ENCODE results near the gene EPSTI1. TPM values are rescaled to one million over a fixed set of nuclear protein-coding genes. Genes with fewer than 3 reads are reported as not detected.

EPSTI1 gene
- total RNA-seq, 3 donors from 2014 or later (not counting 1 experiment from before 2014, with no cell fraction given) = 23.4 to 57.4 (median 34.4) TPM

DNA sequence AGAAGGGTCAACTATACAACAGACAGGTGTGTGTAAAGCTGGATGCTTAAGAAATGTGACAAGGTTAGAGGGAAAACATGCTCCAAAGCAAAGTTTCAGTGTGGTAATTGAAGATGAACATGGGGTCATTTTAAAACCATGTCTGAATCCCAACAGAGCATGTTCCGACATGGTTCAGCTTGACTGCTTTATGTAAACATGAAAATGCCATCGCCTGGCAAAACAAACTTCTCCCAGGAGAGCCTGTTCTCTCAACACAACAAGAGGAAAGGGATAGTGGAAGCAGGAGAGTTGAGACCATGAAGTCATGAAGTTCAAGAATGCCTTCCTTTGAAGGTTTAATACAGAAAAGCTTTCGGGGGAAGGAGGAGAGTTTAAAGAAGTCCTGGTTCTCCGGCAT, 85.8 kb downstream of the EPSTI1 start:
- H3K4me1 ChIP-seq (ENCODE audit: control insufficient read depth, insufficient read depth, low read length) = no peaks in the 10 kb centered on the region
- H3K9me3 ChIP-seq (ENCODE audit: control insufficient read depth, insufficient read depth, low read length) = no peaks in the 10 kb centered on the region
- no peak overlapping the region for H3K4me3 Mint-ChIP-seq
- H3K27ac ChIP-seq (ENCODE audit: low read length) = no peak overlapping the region
- H3K4me3 ChIP-seq (ENCODE audit: low read length) = no peak overlapping the region
- H3K27me3 ChIP-seq (ENCODE audit: control insufficient read depth, insufficient read depth, low read length) = no peaks in the 10 kb centered on the region
- TF ChIP-seq, protein P1, sequence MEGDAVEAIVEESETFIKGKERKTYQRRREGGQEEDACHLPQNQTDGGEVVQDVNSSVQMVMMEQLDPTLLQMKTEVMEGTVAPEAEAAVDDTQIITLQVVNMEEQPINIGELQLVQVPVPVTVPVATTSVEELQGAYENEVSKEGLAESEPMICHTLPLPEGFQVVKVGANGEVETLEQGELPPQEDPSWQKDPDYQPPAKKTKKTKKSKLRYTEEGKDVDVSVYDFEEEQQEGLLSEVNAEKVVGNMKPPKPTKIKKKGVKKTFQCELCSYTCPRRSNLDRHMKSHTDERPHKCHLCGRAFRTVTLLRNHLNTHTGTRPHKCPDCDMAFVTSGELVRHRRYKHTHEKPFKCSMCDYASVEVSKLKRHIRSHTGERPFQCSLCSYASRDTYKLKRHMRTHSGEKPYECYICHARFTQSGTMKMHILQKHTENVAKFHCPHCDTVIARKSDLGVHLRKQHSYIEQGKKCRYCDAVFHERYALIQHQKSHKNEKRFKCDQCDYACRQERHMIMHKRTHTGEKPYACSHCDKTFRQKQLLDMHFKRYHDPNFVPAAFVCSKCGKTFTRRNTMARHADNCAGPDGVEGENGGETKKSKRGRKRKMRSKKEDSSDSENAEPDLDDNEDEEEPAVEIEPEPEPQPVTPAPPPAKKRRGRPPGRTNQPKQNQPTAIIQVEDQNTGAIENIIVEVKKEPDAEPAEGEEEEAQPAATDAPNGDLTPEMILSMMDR (IDR thresholded peaks at IDR 0.05) = no peak
- no peaks in the 10 kb centered on the region for H3K9me3 Mint-ChIP-seq
- no peak overlapping the region for H3K27ac Mint-ChIP-seq
- no peak for ATAC-seq
- intact Hi-C loops (cut with micrococcal nuclease) = no loop called here
- H3K4me1 Mint-ChIP-seq = no peaks in the 10 kb centered on the region
- H3K36me3 Mint-ChIP-seq = peaks cover 6% of the 10 kb centered on the region
- peaks cover 22% of the 10 kb centered on the region for H3K36me3 ChIP-seq (ENCODE audit: control insufficient read depth, insufficient read depth, low read length)
- DNase-seq = no peak
- H3K27me3 Mint-ChIP-seq (ENCODE audit: low read depth in 2 of 2) = no peaks in the 10 kb centered on the region
- WGBS (ENCODE audit: insufficient coverage) = 100% methylated on average over 3 of the region's 4 CpGs

DNA sequence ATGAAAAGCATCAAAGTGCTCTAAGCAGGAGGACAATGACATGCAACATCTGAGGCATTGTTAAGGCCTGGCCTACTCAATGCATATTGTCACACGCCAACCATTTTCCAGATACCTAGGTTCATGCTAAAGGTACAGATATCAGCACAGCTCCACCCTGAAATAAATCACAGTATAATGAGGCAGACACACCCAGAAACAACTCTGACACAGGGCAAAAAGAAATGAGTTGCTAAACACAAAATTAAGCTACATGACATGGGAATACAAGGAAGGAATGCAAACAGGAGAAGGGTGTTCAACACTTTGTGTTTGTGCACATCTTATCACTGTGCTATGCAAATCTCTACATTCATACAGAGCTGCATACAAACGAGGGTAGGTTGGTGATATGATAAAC, 86.5 kb downstream of the EPSTI1 start:
- Histone ChIP-seq H3K4me3 (ENCODE audit: low read length) (no peak overlapping the region), H3K27me3 (ENCODE audit: control insufficient read depth, insufficient read depth, low read length) (no peaks in the 10 kb centered on the region), H3K9me3 (ENCODE audit: control insufficient read depth, insufficient read depth, low read length) (no peaks in the 10 kb centered on the region), H3K36me3 (ENCODE audit: control insufficient read depth, insufficient read depth, low read length) (peaks cover 24% of the 10 kb centered on the region), H3K4me1 (ENCODE audit: control insufficient read depth, insufficient read depth, low read length) (no peaks in the 10 kb centered on the region), H3K27ac (ENCODE audit: low read length) (no peak overlapping the region)
- WGBS (ENCODE audit: insufficient coverage) = 100% methylated on average over 1 of the region's 2 CpGs
- Mint-ChIP-seq H3K36me3 (peaks cover 6% of the 10 kb centered on the region), H3K4me1 (no peaks in the 10 kb centered on the region), H3K27me3 (ENCODE audit: low read depth in 2 of 2) (no peaks in the 10 kb centered on the region), H3K9me3 (no peaks in the 10 kb centered on the region), H3K27ac (no peak overlapping the region), H3K4me3 (no peak overlapping the region)
- TF ChIP-seq, protein P1 (IDR thresholded peaks at IDR 0.05) = no peak
- no peak for DNase-seq
- intact Hi-C loops (cut with micrococcal nuclease) = no loop called here
- no peak for ATAC-seq

DNA sequence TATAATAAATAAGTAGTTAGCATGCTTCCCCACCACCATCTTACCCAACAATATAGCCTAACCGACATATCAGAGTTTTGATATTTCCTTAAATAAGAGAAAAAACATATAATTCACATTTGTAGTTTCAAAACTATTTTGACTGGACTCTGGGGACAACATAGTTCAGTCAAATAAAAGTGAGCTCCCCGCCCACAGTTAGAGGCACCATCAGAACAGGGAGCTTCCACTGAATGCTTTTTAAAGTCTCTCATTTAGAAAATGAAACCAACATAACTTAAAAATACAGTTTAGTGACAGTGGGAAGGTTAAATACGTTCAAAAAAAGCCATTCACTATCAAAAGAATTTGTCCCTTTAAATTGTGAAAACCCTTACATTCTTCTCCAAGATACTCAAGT, 92.8 kb downstream of the EPSTI1 start:
- no peaks in the 10 kb centered on the region for H3K9me3 ChIP-seq (ENCODE audit: control insufficient read depth, insufficient read depth, low read length)
- no peak overlapping the region for H3K4me3 Mint-ChIP-seq
- no peak overlapping the region for H3K27ac ChIP-seq (ENCODE audit: low read length)
- H3K36me3 ChIP-seq (ENCODE audit: control insufficient read depth, insufficient read depth, low read length) = peaks cover 43% of the 10 kb centered on the region
- H3K4me1 Mint-ChIP-seq = peaks cover 0 to 4% of the 10 kb centered on the region in 2 donors
- H3K4me1 ChIP-seq (ENCODE audit: control insufficient read depth, insufficient read depth, low read length) = no peaks in the 10 kb centered on the region
- ATAC-seq = no peak
- H3K27ac Mint-ChIP-seq = no peak overlapping the region
- WGBS (ENCODE audit: insufficient coverage) = 89% methylated on average over 1 of the region's 3 CpGs
- TF ChIP-seq, protein P1 (IDR thresholded peaks at IDR 0.05) = no peak
- H3K36me3 Mint-ChIP-seq = peaks cover 14% of the 10 kb centered on the region
- no peaks in the 10 kb centered on the region for H3K27me3 ChIP-seq (ENCODE audit: control insufficient read depth, insufficient read depth, low read length)
- no peaks in the 10 kb centered on the region for H3K27me3 Mint-ChIP-seq (ENCODE audit: low read depth in 2 of 2)
- H3K4me3 ChIP-seq (ENCODE audit: low read length) = no peak overlapping the region
- no peak for DNase-seq
- no peaks in the 10 kb centered on the region for H3K9me3 Mint-ChIP-seq
- intact Hi-C loops (cut with micrococcal nuclease) = no loop called here

DNA sequence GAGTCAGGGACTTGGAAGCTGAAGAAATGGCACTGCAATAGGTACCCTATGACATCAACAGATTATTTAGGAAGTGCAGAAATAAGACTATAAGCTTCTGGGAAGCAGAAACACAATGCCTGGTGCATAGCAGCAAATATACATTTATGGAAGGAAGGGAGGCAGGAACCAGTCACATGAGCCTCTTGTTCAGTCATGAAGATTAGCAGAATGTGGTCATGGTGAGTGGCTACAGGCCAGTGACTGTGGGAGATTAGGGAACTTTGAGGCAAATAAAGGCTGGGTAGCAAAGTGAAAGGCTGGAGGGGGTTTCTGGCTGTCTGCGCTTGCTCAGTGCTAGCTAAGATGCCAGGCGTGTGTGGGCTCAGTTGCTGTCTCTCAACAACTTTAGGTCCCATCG, 96.3 kb downstream of the EPSTI1 start:
- H3K36me3 Mint-ChIP-seq = peaks cover 14% of the 10 kb centered on the region
- H3K4me1 Mint-ChIP-seq = peaks cover 0 to 4% of the 10 kb centered on the region in 2 donors

More for the DNA sequence above, 96.3 kb downstream of the EPSTI1 start:
- H3K27me3 Mint-ChIP-seq (ENCODE audit: low read depth in 2 of 2) = no peaks in the 10 kb centered on the region
- H3K4me3 ChIP-seq (ENCODE audit: low read length) = no peak overlapping the region
- H3K4me1 ChIP-seq (ENCODE audit: control insufficient read depth, insufficient read depth, low read length) = no peaks in the 10 kb centered on the region
- no peak overlapping the region for H3K27ac ChIP-seq (ENCODE audit: low read length)
- no peaks in the 10 kb centered on the region for H3K9me3 Mint-ChIP-seq
- ATAC-seq = no peak
- peaks cover 54% of the 10 kb centered on the region for H3K36me3 ChIP-seq (ENCODE audit: control insufficient read depth, insufficient read depth, low read length)
- H3K4me3 Mint-ChIP-seq = no peak overlapping the region
- TF ChIP-seq, protein P1 (IDR thresholded peaks at IDR 0.05) = no peak
- no peak overlapping the region for H3K27ac Mint-ChIP-seq
- no peak for DNase-seq
- intact Hi-C loops (cut with micrococcal nuclease) = no loop called here
- no peaks in the 10 kb centered on the region for H3K27me3 ChIP-seq (ENCODE audit: control insufficient read depth, insufficient read depth, low read length)
- no peaks in the 10 kb centered on the region for H3K9me3 ChIP-seq (ENCODE audit: control insufficient read depth, insufficient read depth, low read length)
- WGBS (ENCODE audit: insufficient coverage) = 96% methylated on average over 3 of the region's 3 CpGs

Data from natural killer cell (primary cell).